Hepatocyte (in vitro differentiated cells): ENCODE data around the gene POLR2A. TPM values are rescaled to one million over a fixed set of nuclear protein-coding genes. Genes with fewer than 3 reads are reported as not detected.

Source experiments
- DNase-seq: peaks from one replicate; pipeline ENCODE4 v3.0.0-alpha.2; 2016; ENCODE audit warnings: low spot score
- H2AFZ ChIP-seq: fragments of 200-600 bp; sonication (generic); 2 replicates; pipeline ENCODE4 v1.6.0; 2016; ENCODE audit warnings: antibody characterized with exemption, mild to moderate bottlenecking
- H3K27ac ChIP-seq: fragments of 200-600 bp; sonication (generic); 2 replicates; pipeline ENCODE4 v1.5.1; 2016; ENCODE audit warnings: mild to moderate bottlenecking
- H3K27me3 ChIP-seq: fragments of 200-600 bp; sonication (generic); 2 replicates; pipeline ENCODE4 v1.6.1; 2016
- H3K36me3 ChIP-seq: fragments of 200-600 bp; sonication (generic); replicated peaks from 2 replicates; pipeline ENCODE4 v1.5.1; 2016; ENCODE audit warnings: low read depth; ENCODE audit not compliant: insufficient read depth
- H3K4me1 ChIP-seq: fragments of 200-600 bp; sonication (generic); 2 replicates; pipeline ENCODE4 v1.5.1; 2016; ENCODE audit warnings: mild to moderate bottlenecking, moderate library complexity; ENCODE audit not compliant: insufficient read depth
- H3K4me2 ChIP-seq: fragments of 200-600 bp; sonication (generic); 2 replicates; pipeline ENCODE4 v1.6.0; 2016
- H3K4me3 ChIP-seq: fragments of 200-600 bp; sonication (generic); 2 replicates; pipeline ENCODE4 v1.5.1; 2016; ENCODE audit warnings: mild to moderate bottlenecking
- H3K79me2 ChIP-seq: fragments of 200-600 bp; sonication (generic); 2 replicates; pipeline ENCODE4 v1.6.0; 2017; ENCODE audit warnings: mild to moderate bottlenecking
- H3K9me2 ChIP-seq: fragments of 200-600 bp; sonication (generic); replicated peaks from 2 replicates; pipeline ENCODE4 v1.6.0; 2017; ENCODE audit warnings: mild to moderate bottlenecking; ENCODE audit not compliant: insufficient read depth
- H3K9me3 ChIP-seq: fragments of 200-600 bp; sonication (generic); 2 replicates; pipeline ENCODE4 v1.5.1; 2016; ENCODE audit warnings: low read depth, mild to moderate bottlenecking
- H4K20me1 ChIP-seq: fragments of 200-600 bp; sonication (generic); 2 replicates; pipeline ENCODE4 v1.6.0; 2016; ENCODE audit warnings: mild to moderate bottlenecking; ENCODE audit not compliant: insufficient read depth, poor library complexity, severe bottlenecking
- EZH2 ChIP-seq: fragments of 200-600 bp; sonication (generic); IDR thresholded peaks from 2 replicates; pipeline ENCODE4 v1.6.1; 2016; ENCODE audit warnings: antibody characterized with exemption, mild to moderate bottlenecking, borderline replicate concordance
- EZH2phosphoT487 ChIP-seq: fragments of 200-600 bp; sonication (generic); IDR thresholded peaks from one replicate; pipeline ENCODE4 v1.6.1; 2018; ENCODE audit warnings: antibody characterized with exemption, mild to moderate bottlenecking, low read depth, moderate library complexity; ENCODE audit not compliant: unreplicated experiment, severe bottlenecking
- WGBS: methylation state at CpG from one replicate; pipeline ENCODE4 v1.1.6; 2016; ENCODE audit warnings: low lambda C conversion rate; ENCODE audit errors: missing lambda C conversion rate; 5-methylcytosine and 5-hydroxymethylcytosine counted together
- polyA plus RNA-seq: library from polyadenylated mRNA; unstranded; fragments of >200 nt; fragmentation: Nextera tagmentation; extraction: Ambion mirVana; gene quantifications from 2 replicates; pipeline ENCODE4 v1.2.1, GENCODE V29; 2016
- total RNA-seq: library from RNA; depleted of rRNA; stranded (reverse); fragments of >200 nt; gene quantifications from 2 replicates; pipeline ENCODE4 v1.2.3, GENCODE V29; 2014
- TF ChIP-seq, protein P1 (sequence below): fragments of 200-600 bp; sonication (generic); IDR thresholded peaks from 2 replicates; pipeline ENCODE4 v1.5.1; 2016; ENCODE audit warnings: antibody characterized with exemption, mild to moderate bottlenecking; ENCODE audit not compliant: poor library complexity

The POLR2A gene
- total and polyA plus RNA-seq, 2 experiments from 2014 or later, result 74.5 to 96.3 TPM

DNA sequence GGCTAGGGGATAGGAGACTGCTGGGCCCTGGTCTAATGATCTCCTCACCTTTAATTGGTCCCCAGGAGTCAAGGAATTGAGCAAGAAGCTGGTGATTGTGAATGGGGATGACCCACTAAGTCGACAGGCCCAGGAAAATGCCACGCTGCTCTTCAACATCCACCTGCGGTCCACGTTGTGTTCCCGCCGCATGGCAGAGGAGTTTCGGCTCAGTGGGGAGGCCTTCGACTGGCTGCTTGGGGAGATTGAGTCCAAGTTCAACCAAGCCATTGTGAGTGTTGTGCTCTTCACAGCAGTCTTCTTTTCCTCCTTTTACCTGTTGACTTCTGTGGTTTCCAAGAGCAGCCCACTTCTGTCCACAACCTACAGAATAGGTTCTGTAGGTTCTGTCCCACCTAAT is 19.4 kb downstream of the POLR2A start:
- no peak overlapping the region for H2AFZ ChIP-seq
- no peaks in the 10 kb centered on the region for H3K4me1 ChIP-seq
- no peak overlapping the region for H3K27ac ChIP-seq
- H3K36me3 ChIP-seq, result peaks cover 4% of the 10 kb centered on the region
- TF ChIP-seq EZH2phosphoT487, result no peak
- TF ChIP-seq, protein P1, sequence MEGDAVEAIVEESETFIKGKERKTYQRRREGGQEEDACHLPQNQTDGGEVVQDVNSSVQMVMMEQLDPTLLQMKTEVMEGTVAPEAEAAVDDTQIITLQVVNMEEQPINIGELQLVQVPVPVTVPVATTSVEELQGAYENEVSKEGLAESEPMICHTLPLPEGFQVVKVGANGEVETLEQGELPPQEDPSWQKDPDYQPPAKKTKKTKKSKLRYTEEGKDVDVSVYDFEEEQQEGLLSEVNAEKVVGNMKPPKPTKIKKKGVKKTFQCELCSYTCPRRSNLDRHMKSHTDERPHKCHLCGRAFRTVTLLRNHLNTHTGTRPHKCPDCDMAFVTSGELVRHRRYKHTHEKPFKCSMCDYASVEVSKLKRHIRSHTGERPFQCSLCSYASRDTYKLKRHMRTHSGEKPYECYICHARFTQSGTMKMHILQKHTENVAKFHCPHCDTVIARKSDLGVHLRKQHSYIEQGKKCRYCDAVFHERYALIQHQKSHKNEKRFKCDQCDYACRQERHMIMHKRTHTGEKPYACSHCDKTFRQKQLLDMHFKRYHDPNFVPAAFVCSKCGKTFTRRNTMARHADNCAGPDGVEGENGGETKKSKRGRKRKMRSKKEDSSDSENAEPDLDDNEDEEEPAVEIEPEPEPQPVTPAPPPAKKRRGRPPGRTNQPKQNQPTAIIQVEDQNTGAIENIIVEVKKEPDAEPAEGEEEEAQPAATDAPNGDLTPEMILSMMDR, result no peak
- no peak for TF ChIP-seq EZH2
- no peaks in the 10 kb centered on the region for H4K20me1 ChIP-seq
- no peak overlapping the region for H3K4me2 ChIP-seq
- no peaks in the 10 kb centered on the region for H3K27me3 ChIP-seq
- H3K9me2 ChIP-seq, result no peaks in the 10 kb centered on the region
- DNase-seq, result no peak
- no peaks in the 10 kb centered on the region for H3K9me3 ChIP-seq
- peaks cover 5% of the 10 kb centered on the region for H3K79me2 ChIP-seq
- H3K4me3 ChIP-seq, result no peak overlapping the region
- WGBS, result 98% methylated on average over 8 of the region's 8 CpGs

DNA sequence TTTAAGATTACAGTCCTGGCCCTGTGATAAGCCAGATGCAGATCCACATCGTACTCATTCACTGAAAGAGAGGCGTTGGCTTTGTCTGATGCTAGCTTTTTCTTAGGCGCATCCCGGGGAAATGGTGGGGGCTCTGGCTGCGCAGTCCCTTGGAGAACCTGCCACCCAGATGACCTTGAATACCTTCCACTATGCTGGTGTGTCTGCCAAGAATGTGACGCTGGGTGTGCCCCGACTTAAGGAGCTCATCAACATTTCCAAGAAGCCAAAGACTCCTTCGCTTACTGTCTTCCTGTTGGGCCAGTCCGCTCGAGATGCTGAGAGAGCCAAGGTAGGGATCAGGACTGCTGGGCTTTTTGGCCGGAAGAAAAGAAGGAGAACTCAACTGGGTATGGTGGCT is 24.0 kb downstream of the POLR2A start:
- no peak for DNase-seq
- no peak overlapping the region for H2AFZ ChIP-seq
- H3K4me1 ChIP-seq, result no peaks in the 10 kb centered on the region
- H3K79me2 ChIP-seq, result no peaks in the 10 kb centered on the region
- 88% methylated on average over 11 of the region's 11 CpGs for WGBS
- TF ChIP-seq, protein P1, result no peak
- no peak for TF ChIP-seq EZH2
- no peak for TF ChIP-seq EZH2phosphoT487
- no peaks in the 10 kb centered on the region for H3K9me3 ChIP-seq
- H3K4me2 ChIP-seq, result no peak overlapping the region
- H3K36me3 ChIP-seq, result no peaks in the 10 kb centered on the region
- no peaks in the 10 kb centered on the region for H4K20me1 ChIP-seq
- H3K9me2 ChIP-seq, result no peaks in the 10 kb centered on the region
- H3K27ac ChIP-seq, result no peak overlapping the region
- H3K4me3 ChIP-seq, result no peak overlapping the region
- H3K27me3 ChIP-seq, result no peaks in the 10 kb centered on the region

DNA sequence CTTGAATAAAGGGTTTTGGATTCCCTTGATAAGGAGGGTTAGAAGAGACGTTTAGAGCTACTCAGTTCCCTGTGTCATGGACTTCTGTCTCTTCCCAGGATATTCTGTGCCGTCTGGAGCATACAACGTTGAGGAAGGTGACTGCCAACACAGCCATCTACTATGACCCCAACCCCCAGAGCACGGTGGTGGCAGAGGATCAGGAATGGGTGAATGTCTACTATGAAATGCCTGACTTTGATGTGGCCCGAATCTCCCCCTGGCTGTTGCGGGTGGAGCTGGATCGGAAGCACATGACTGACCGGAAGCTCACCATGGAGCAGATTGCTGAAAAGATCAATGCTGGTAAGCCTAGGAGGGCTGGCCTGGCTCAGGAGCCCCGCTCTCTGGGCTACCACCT is 24.7 kb downstream of the POLR2A start:
- H3K4me2 ChIP-seq, result no peak overlapping the region
- no peaks in the 10 kb centered on the region for H3K79me2 ChIP-seq
- WGBS, result 98% methylated on average over 9 of the region's 9 CpGs
- H3K36me3 ChIP-seq, result no peaks in the 10 kb centered on the region
- no peaks in the 10 kb centered on the region for H3K4me1 ChIP-seq
- H3K9me2 ChIP-seq, result no peaks in the 10 kb centered on the region
- TF ChIP-seq EZH2 (no peak), EZH2phosphoT487 (no peak)
- TF ChIP-seq, protein P1, result no peak
- no peak for DNase-seq
- H2AFZ ChIP-seq, result no peak overlapping the region
- no peaks in the 10 kb centered on the region for H3K27me3 ChIP-seq
- H3K9me3 ChIP-seq, result no peaks in the 10 kb centered on the region
- H3K4me3 ChIP-seq, result no peak overlapping the region
- no peak overlapping the region for H3K27ac ChIP-seq
- H4K20me1 ChIP-seq, result no peaks in the 10 kb centered on the region

DNA sequence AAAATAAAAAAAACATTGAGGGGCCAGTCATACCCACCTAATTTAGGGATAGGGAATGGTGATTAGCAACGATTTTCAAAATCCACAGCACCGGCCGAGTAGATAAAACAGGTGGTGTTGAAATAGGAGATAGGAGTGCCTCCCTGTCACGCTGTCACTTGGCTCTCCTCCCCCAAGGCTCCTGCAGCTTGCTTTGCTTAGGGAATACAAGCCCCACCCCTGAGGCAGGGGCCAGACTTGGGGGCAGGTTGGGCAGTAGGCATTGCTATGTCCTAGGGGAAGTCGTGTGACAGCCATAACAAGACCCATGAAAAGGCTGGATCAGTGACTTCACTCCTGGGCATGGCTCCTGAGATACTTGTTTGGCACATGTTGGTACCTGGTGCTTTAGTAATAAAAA is 25.8 kb downstream of the POLR2A start:
- no peak overlapping the region for H3K4me2 ChIP-seq
- H4K20me1 ChIP-seq, result no peaks in the 10 kb centered on the region
- H3K9me3 ChIP-seq, result no peaks in the 10 kb centered on the region
- H3K36me3 ChIP-seq, result no peaks in the 10 kb centered on the region
- H3K4me3 ChIP-seq, result no peak overlapping the region
- WGBS, result 87% methylated on average over 5 of the region's 5 CpGs
- no peaks in the 10 kb centered on the region for H3K9me2 ChIP-seq
- H3K27ac ChIP-seq, result no peak overlapping the region
- no peak for TF ChIP-seq EZH2phosphoT487
- TF ChIP-seq, protein P1, result no peak
- TF ChIP-seq EZH2, result no peak
- no peaks in the 10 kb centered on the region for H3K4me1 ChIP-seq
- no peak for DNase-seq
- H3K27me3 ChIP-seq, result no peaks in the 10 kb centered on the region
- H3K79me2 ChIP-seq, result no peaks in the 10 kb centered on the region
- no peak overlapping the region for H2AFZ ChIP-seq
